Brain microvascular endothelial cell (primary cell): ENCODE measurements around the gene ERCC1.

Experiments
- DNase-seq: peaks from one replicate; pipeline ENCODE4 v3.0.0-alpha.2; 2020
- H3K27ac ChIP-seq: fragments of 250-450 bp; sonication (Bioruptor Pico); 2 replicates; pipeline ENCODE4 v1.5.1; 2020; ENCODE audit warnings: mild to moderate bottlenecking, moderate library complexity
- H3K27me3 ChIP-seq: fragments of 250-450 bp; sonication (Bioruptor Pico); replicated peaks from 2 replicates; pipeline ENCODE4 v1.5.1; 2020; ENCODE audit warnings: mild to moderate bottlenecking
- H3K36me3 ChIP-seq: fragments of 250-450 bp; sonication (Bioruptor Pico); replicated peaks from 2 replicates; pipeline ENCODE4 v1.5.1; 2020; ENCODE audit warnings: mild to moderate bottlenecking
- H3K4me3 ChIP-seq: 2 replicates; pipeline ENCODE4 v1.5.1; 2011; ENCODE audit warnings: low read depth, mild to moderate bottlenecking, control low read depth, low read length, moderate library complexity
- in situ Hi-C: cut with HindIII; loops from 2 replicates; pipeline ENCODE4 v1.10.0; 2017; ENCODE audit warnings: low sequenced_read_pairs, low pct_ligation_motif_present
- TF ChIP-seq, protein P1 (sequence below): IDR thresholded peaks from 2 replicates; pipeline ENCODE4 v1.5.1; 2011; ENCODE audit warnings: low read depth, mild to moderate bottlenecking, moderate library complexity, low read length, control low read depth, inconsistent platforms; ENCODE audit errors: missing control alignments

Gene ERCC1

DNA sequence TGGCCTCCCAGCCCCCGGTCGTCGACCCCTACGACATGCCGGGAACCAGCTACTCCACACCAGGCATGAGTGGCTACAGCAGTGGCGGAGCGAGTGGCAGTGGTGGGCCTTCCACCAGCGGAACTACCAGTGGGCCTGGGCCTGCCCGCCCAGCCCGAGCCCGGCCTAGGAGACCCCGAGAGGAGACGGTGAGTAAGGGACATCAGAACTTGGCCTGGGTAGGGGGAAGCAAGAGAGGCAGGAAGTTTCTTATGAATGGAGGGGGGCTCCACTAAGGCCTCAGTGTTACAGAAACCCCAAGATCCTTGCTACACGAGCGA, 47.0 kb upstream of the ERCC1 start:
- no peak overlapping the region for H3K27ac ChIP-seq
- in situ Hi-C loops: no loop called here

DNA sequence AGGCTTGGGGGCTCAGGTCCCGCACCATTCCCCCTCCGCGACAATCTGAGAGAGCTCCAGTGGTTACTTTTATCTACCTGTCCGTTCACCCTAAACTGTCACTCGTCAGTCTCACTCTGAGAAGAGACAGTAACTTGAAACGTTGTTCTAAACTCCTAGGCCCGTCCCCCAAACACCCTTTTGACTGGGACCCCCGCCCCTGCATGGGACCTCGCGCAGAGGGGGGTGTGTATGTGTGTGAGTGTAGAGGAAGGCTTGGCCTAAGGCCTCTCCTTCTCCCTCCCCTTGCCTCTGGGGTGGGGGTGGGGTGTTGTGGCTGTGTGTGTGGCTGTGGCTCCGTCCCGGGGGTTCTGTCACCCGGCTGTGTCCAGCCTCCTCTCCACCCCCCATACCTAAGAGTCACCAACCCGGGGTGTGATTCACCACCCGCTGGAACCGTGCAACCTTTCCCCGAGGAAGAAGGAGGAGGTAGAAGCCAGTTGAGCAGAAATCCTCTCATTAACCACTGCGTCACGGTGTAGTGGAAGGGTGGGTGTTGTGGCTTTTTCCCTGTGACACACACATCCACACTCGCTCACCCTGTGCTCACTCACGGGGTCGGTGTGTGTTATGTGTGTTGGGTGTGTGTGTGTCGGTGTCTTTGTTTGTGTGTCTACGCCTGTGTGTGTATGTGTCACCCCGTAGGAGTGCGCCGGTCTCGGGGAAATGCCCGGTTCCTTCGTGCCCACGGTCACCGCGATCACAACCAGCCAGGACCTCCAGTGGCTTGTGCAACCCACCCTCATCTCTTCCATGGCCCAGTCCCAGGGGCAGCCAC, 46.4 kb upstream of the ERCC1 start:
- peak; percentile 53 for DNase-seq
- H3K4me3 ChIP-seq: peak overlapping the region; percentile 97
- TF ChIP-seq, protein P1, sequence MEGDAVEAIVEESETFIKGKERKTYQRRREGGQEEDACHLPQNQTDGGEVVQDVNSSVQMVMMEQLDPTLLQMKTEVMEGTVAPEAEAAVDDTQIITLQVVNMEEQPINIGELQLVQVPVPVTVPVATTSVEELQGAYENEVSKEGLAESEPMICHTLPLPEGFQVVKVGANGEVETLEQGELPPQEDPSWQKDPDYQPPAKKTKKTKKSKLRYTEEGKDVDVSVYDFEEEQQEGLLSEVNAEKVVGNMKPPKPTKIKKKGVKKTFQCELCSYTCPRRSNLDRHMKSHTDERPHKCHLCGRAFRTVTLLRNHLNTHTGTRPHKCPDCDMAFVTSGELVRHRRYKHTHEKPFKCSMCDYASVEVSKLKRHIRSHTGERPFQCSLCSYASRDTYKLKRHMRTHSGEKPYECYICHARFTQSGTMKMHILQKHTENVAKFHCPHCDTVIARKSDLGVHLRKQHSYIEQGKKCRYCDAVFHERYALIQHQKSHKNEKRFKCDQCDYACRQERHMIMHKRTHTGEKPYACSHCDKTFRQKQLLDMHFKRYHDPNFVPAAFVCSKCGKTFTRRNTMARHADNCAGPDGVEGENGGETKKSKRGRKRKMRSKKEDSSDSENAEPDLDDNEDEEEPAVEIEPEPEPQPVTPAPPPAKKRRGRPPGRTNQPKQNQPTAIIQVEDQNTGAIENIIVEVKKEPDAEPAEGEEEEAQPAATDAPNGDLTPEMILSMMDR: no peak
- no peaks in the 10 kb centered on the region for H3K36me3 ChIP-seq
- H3K27me3 ChIP-seq: no peaks in the 10 kb centered on the region
- peak overlapping the region; percentile 99 for H3K27ac ChIP-seq
- in situ Hi-C loops: no loop called here

More for the DNA sequence above, 47.0 kb upstream of the ERCC1 start:
- Histone ChIP-seq H3K4me3 (peak overlapping the region; percentile 97), H3K36me3 (no peaks in the 10 kb centered on the region), H3K27me3 (no peaks in the 10 kb centered on the region)
- no peak for DNase-seq
- TF ChIP-seq, protein P1: no peak

DNA sequence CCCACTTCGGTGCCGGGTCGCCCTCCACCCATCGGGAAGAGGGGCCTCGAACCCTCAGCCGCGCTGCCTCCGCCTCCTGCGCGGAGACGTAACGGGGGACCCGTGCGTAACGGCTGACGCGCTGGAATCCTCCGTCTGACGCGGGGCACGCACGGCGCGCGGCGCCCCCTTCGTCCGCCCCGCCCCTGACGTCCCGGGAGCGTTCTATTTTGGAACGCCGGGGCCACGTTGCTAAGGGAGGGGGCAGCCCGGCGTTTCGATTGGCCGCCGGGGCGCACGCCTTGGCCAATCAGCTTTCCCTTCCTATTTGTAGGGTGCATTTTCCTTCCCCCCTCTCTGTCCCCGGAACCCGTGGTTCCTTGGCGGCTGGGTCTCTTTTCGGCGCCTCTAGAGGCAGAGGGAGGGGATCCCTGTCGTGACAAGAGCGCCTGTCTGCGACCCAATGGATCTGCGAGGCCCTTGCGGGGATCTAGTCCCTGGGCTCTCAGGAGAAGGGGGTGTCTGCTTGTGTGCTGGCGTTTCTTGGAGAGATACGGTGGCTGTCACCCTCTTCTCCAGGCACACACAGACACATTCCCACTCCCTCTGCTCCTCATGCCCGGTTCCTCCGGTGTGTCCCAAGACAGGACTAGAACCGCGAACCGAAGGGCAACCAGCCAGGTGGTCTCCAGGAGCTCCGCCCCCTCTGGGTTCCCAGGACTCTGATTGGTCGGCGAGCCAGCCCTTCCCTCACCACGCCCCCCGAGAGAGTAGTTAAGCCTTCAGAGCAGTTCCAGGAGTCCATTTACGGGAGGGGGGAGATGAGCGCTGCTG, 45.6 kb upstream of the ERCC1 start:
- peak; percentile 81 for DNase-seq
- H3K4me3 ChIP-seq: peak overlapping the region; percentile 97

DNA sequence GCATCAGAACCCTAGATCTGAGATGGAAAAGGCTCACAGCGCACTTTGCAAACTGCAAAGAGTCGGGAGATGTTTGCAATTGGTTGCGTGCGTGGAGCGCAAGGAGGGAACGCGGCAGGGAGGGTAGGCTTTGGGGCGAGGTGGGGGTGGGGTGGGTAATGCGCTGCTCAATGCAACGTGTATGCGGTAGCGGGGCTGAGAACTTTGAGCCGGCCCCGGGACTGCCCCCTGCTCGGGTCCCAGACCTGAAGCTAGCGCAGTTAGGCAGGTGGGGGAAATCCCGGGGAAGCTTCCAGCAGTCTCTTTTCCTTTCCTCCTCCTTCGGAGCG, 45.0 kb upstream of the ERCC1 start:
- TF ChIP-seq, protein P1: no peak
- H3K4me3 ChIP-seq: peak overlapping the region; percentile 97
- peak overlapping the region; percentile 99 for H3K27ac ChIP-seq
- DNase-seq: no peak
- H3K27me3 ChIP-seq: no peaks in the 10 kb centered on the region
- in situ Hi-C loops: no loop called here
- no peaks in the 10 kb centered on the region for H3K36me3 ChIP-seq

More for the DNA sequence above, 45.6 kb upstream of the ERCC1 start:
- in situ Hi-C loops: no loop called here
- no peaks in the 10 kb centered on the region for H3K27me3 ChIP-seq
- TF ChIP-seq, protein P1: no peak
- no peaks in the 10 kb centered on the region for H3K36me3 ChIP-seq
- H3K27ac ChIP-seq: peak overlapping the region; percentile 99

DNA sequence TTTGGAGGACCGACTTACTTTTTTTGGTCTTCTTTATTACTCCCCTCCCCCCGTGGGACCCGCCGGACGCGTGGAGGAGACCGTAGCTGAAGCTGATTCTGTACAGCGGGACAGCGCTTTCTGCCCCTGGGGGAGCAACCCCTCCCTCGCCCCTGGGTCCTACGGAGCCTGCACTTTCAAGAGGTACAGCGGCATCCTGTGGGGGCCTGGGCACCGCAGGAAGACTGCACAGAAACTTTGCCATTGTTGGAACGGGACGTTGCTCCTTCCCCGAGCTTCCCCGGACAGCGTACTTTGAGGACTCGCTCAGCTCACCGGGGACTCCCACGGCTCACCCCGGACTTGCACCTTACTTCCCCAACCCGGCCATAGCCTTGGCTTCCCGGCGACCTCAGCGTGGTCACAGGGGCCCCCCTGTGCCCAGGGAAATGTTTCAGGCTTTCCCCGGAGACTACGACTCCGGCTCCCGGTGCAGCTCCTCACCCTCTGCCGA, 44.5 kb upstream of the ERCC1 start:
- DNase-seq: peak; percentile 14
- H3K27ac ChIP-seq: peak overlapping the region; percentile 99
- no peaks in the 10 kb centered on the region for H3K27me3 ChIP-seq
- H3K36me3 ChIP-seq: no peaks in the 10 kb centered on the region
- TF ChIP-seq, protein P1: peak; percentile 30
- in situ Hi-C loops: no loop called here
- peak overlapping the region; percentile 97 for H3K4me3 ChIP-seq
